Measurements from ENCODE around the gene ARHGAP10. TPM values are rescaled to one million over a fixed set of nuclear protein-coding genes. Genes with fewer than 3 reads are reported as not detected.

Gene ARHGAP10
- total RNA-seq, 1 experiment from 2014 or later: 11.7 TPM

DNA sequence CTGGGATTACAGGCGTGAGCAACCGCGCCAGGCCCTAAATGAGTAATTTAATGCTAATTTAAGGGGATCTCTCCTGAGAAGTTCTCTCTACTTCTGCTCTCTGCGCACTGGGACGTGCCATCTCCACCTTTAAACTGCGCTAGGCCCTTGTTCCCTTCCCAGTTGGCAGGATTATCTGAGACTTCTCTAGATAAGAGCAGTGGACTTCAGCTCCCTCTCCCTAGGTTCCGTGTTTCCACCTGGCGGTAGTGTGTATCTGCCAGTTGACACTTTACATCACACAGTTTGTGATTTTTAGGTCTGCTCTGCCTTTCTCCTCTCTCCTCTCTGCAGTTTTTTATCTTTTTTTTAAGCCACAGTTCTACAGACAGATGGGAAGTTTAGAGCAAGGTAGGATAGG, 40.2 kb downstream of the ARHGAP10 start:
- intact Hi-C loops (cut with micrococcal nuclease; ENCODE audit: unreplicated experiment): no loop called here
- no TSS peak for BruUV-seq (replicated peaks)

DNA sequence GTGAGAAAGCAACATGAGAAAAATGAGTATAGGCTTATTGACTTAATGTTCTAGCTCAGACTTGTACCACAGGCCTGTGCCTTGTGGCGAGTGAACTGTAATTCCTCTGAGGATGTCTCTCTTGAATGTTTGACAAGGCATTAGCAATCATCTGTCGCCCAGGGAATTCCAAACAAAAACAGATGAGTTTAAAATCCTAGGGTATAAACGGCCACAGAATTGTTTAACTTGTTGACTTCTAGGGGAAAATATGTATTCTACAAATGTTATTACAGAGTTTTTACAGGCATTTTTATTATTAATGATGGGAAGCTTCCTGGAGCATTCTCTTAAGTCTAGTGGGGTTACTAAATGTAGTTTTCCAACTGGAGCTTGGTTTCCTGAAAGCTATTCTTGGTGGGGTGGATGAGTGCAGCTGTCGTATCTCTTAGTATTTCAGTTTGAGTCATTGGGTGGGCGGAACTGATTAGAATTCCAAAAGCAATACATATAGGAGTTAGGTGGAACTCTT, 40.6 kb downstream of the ARHGAP10 start:
- H3K9me3 ChIP-seq (ENCODE audit: control insufficient read depth, insufficient read depth, low read depth, low read length): no peaks in the 10 kb centered on the region
- BruUV-seq (replicated peaks): no TSS peak
- H3K36me3 ChIP-seq (ENCODE audit: control insufficient read depth, insufficient read depth, low read length): no peaks in the 10 kb centered on the region
- CTCF ChIA-PET: no interaction called here
- TF ChIP-seq REST (IDR thresholded peaks at IDR 0.05; ENCODE audit: insufficient read depth in 1 of 2, low read depth in 2 of 2, low read length in 1 of 2): no peak
- TF ChIP-seq TCF7L2 (IDR thresholded peaks at IDR 0.05; ENCODE audit: low read depth, low read length): no peak
- TF ChIP-seq, protein P1, sequence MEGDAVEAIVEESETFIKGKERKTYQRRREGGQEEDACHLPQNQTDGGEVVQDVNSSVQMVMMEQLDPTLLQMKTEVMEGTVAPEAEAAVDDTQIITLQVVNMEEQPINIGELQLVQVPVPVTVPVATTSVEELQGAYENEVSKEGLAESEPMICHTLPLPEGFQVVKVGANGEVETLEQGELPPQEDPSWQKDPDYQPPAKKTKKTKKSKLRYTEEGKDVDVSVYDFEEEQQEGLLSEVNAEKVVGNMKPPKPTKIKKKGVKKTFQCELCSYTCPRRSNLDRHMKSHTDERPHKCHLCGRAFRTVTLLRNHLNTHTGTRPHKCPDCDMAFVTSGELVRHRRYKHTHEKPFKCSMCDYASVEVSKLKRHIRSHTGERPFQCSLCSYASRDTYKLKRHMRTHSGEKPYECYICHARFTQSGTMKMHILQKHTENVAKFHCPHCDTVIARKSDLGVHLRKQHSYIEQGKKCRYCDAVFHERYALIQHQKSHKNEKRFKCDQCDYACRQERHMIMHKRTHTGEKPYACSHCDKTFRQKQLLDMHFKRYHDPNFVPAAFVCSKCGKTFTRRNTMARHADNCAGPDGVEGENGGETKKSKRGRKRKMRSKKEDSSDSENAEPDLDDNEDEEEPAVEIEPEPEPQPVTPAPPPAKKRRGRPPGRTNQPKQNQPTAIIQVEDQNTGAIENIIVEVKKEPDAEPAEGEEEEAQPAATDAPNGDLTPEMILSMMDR (IDR thresholded peaks at IDR 0.05): no peak
- TF ChIP-seq SIN3A (IDR thresholded peaks at IDR 0.05; ENCODE audit: borderline replicate concordance, insufficient read depth, low read depth, low read length): no peak
- no peak for TF ChIP-seq POLR2AphosphoS5 (IDR thresholded peaks at IDR 0.05; ENCODE audit: low read depth, low read length)
- in situ Hi-C loops (cut with HindIII; ENCODE audit: low pct_unique_long_range_greater_than_20kb, low sequenced_read_pairs) (no loop called here), intact Hi-C loops (cut with micrococcal nuclease; ENCODE audit: unreplicated experiment) (no loop called here)
- H3K4me3 ChIP-seq (ENCODE audit: low read depth in 2 of 2, low read length in 2 of 2): no peak overlapping the region
- no peak for ATAC-seq
- H3K27me3 ChIP-seq (ENCODE audit: control insufficient read depth, insufficient read depth, low read length): no peaks in the 10 kb centered on the region
- peaks cover 3% of the 10 kb centered on the region; the same call in 1 of the 2 replicates for H3K4me1 ChIP-seq (ENCODE audit: control insufficient read depth, insufficient read depth, low read length)
- POLR2A ChIA-PET: no interaction called here
- no peak overlapping the region for H3K27ac ChIP-seq (ENCODE audit: low read length)
- DNase-seq (ENCODE audit: low read depth, low spot score): no peak

More for the DNA sequence above, 40.2 kb downstream of the ARHGAP10 start:
- Histone ChIP-seq H3K4me1 (ENCODE audit: control insufficient read depth, insufficient read depth, low read length) (peaks cover 3% of the 10 kb centered on the region; the same call in 1 of the 2 replicates), H3K27me3 (ENCODE audit: control insufficient read depth, insufficient read depth, low read length) (no peaks in the 10 kb centered on the region), H3K9me3 (ENCODE audit: control insufficient read depth, insufficient read depth, low read depth, low read length) (no peaks in the 10 kb centered on the region), H3K4me3 (ENCODE audit: low read depth in 2 of 2, low read length in 2 of 2) (no peak overlapping the region), H3K27ac (ENCODE audit: low read length) (no peak overlapping the region), H3K36me3 (ENCODE audit: control insufficient read depth, insufficient read depth, low read length) (no peaks in the 10 kb centered on the region)
- ATAC-seq (no peak), DNase-seq (ENCODE audit: low read depth, low spot score) (no peak)
- in situ Hi-C loops (cut with HindIII; ENCODE audit: low pct_unique_long_range_greater_than_20kb, low sequenced_read_pairs): no loop called here
- POLR2A ChIA-PET: no interaction called here
- CTCF ChIA-PET: no interaction called here
- TF ChIP-seq TCF7L2 (IDR thresholded peaks at IDR 0.05; ENCODE audit: low read depth, low read length) (no peak), REST (IDR thresholded peaks at IDR 0.05; ENCODE audit: insufficient read depth in 1 of 2, low read depth in 2 of 2, low read length in 1 of 2) (no peak), POLR2AphosphoS5 (IDR thresholded peaks at IDR 0.05; ENCODE audit: low read depth, low read length) (no peak), SIN3A (IDR thresholded peaks at IDR 0.05; ENCODE audit: borderline replicate concordance, insufficient read depth, low read depth, low read length) (no peak)
- TF ChIP-seq, protein P1 (IDR thresholded peaks at IDR 0.05): no peak

Measured in Panc1 (cell line).